Mesodermal cell (in vitro differentiated cells): Measurements from ENCODE around the gene PDE2A.

Source experiments
- H3K27ac ChIP-seq: 2 replicates; pipeline ENCODE4 v1.7.0; 2013; ENCODE audit warnings: mild to moderate bottlenecking, low read depth, low read length, moderate library complexity; ENCODE audit not compliant: severe bottlenecking
- H3K36me3 ChIP-seq: 2 replicates; pipeline ENCODE4 v1.7.1; 2013; ENCODE audit warnings: mild to moderate bottlenecking, low read length, moderate library complexity; ENCODE audit not compliant: control insufficient read depth, insufficient read depth
- H3K4me1 ChIP-seq: one replicate; pipeline ENCODE4 v1.7.1; 2013; ENCODE audit warnings: mild to moderate bottlenecking, low read length; ENCODE audit not compliant: insufficient read depth, control insufficient read depth, poor library complexity, severe bottlenecking
- H3K4me3 ChIP-seq: 2 replicates; pipeline ENCODE4 v1.7.0; 2013; ENCODE audit warnings: low read length, control low read depth, mild to moderate bottlenecking; ENCODE audit not compliant: insufficient read depth, poor library complexity, severe bottlenecking; ENCODE audit errors: extremely low read depth
- H3K9me3 ChIP-seq: 2 replicates; pipeline ENCODE4 v1.7.1; 2013; ENCODE audit warnings: mild to moderate bottlenecking, low read length, moderate library complexity; ENCODE audit not compliant: control insufficient read depth
- WGBS, 2 experiments: methylation state at CpG; one replicate each; pipeline ENCODE4 v1.1.5; 2013; ENCODE audit warnings: missing lambda C conversion rate in 2 of 2; ENCODE audit not compliant: insufficient coverage in 2 of 2; 5-methylcytosine and 5-hydroxymethylcytosine counted together

The PDE2A gene

GRCh38 chr11:72529068-72529467 lies 145.2 kb downstream of the PDE2A start:
- Histone ChIP-seq H3K4me3 (no peak overlapping the region), H3K9me3 (no peaks in the 10 kb centered on the region), H3K4me1 (peaks cover 5% of the 10 kb centered on the region), H3K27ac (no peak overlapping the region), H3K36me3 (no peaks in the 10 kb centered on the region)
- 95% methylated on average over 2 of the region's 3 CpGs; no CpG with 5 or more reads in 1 of the 2 experiments for WGBS, 2 experiments

- WGBS, 2 experiments, result no CpG with 5 or more reads among the region's 3 CpGs
- H3K4me3 ChIP-seq, result no peak overlapping the region
Measured at GRCh38 chr11:72528121-72528520, 146.1 kb downstream of the PDE2A start.

More at GRCh38 chr11:72528121-72528520, 146.1 kb downstream of the PDE2A start:
- Histone ChIP-seq H3K4me1 (peaks cover 5% of the 10 kb centered on the region), H3K36me3 (no peaks in the 10 kb centered on the region), H3K27ac (no peak overlapping the region), H3K9me3 (no peaks in the 10 kb centered on the region)
